ENCODE measurements around the gene NDUFV3. TPM values are rescaled to one million over a fixed set of nuclear protein-coding genes. Genes with fewer than 3 reads are reported as not detected.

Gene NDUFV3
- total and polyA plus RNA-seq, 2 of the 8 experiments (the other 6 are each of a cell fraction or from before 2014, with no cell fraction given), result 17.0 to 44.4 TPM

DNA sequence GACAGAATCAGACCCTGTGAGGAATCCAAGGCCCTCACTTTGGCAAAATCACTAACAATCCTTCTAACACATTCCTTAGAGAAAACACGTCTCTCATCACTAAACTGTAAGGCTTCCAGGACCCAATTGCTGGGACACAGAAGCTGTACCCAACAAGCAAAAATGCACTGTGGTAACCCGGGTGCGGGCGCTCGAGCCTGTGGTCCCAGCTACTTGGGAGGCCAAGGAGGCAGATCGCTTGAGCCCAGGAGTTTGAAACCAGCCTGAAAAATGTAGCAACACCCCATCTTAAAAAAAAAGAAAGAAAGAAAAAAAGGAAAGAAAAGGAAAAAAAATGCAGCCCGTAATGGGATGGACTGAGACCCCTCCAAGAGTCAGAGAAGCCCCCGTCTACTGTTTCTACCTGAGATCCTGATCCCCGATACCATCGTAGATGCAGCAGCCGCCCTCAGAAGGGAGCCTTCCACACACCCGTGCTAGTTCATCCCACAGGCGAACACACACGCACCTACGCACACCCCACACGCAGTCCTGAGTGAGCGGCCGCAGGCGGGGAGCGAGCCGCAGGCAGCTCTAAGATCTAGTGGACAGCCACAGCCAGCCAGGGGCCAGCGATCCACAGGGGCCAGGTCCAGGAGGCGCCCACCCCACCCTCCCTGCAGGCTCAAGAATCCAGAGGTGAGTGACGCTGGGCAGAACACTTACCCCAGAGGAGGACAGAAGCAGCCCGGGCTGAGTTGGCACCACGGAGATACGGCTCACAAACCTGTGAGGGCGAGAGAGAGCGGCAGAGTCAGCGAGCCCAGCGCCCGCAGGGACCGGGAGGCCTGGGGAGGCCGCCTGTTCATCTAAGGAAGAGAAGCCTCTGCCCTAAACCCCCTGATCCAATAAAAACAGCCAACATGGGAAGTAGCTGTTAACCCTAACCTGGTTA is 33.9 kb upstream of the NDUFV3 start (continued):
- TF ChIP-seq, protein P1, sequence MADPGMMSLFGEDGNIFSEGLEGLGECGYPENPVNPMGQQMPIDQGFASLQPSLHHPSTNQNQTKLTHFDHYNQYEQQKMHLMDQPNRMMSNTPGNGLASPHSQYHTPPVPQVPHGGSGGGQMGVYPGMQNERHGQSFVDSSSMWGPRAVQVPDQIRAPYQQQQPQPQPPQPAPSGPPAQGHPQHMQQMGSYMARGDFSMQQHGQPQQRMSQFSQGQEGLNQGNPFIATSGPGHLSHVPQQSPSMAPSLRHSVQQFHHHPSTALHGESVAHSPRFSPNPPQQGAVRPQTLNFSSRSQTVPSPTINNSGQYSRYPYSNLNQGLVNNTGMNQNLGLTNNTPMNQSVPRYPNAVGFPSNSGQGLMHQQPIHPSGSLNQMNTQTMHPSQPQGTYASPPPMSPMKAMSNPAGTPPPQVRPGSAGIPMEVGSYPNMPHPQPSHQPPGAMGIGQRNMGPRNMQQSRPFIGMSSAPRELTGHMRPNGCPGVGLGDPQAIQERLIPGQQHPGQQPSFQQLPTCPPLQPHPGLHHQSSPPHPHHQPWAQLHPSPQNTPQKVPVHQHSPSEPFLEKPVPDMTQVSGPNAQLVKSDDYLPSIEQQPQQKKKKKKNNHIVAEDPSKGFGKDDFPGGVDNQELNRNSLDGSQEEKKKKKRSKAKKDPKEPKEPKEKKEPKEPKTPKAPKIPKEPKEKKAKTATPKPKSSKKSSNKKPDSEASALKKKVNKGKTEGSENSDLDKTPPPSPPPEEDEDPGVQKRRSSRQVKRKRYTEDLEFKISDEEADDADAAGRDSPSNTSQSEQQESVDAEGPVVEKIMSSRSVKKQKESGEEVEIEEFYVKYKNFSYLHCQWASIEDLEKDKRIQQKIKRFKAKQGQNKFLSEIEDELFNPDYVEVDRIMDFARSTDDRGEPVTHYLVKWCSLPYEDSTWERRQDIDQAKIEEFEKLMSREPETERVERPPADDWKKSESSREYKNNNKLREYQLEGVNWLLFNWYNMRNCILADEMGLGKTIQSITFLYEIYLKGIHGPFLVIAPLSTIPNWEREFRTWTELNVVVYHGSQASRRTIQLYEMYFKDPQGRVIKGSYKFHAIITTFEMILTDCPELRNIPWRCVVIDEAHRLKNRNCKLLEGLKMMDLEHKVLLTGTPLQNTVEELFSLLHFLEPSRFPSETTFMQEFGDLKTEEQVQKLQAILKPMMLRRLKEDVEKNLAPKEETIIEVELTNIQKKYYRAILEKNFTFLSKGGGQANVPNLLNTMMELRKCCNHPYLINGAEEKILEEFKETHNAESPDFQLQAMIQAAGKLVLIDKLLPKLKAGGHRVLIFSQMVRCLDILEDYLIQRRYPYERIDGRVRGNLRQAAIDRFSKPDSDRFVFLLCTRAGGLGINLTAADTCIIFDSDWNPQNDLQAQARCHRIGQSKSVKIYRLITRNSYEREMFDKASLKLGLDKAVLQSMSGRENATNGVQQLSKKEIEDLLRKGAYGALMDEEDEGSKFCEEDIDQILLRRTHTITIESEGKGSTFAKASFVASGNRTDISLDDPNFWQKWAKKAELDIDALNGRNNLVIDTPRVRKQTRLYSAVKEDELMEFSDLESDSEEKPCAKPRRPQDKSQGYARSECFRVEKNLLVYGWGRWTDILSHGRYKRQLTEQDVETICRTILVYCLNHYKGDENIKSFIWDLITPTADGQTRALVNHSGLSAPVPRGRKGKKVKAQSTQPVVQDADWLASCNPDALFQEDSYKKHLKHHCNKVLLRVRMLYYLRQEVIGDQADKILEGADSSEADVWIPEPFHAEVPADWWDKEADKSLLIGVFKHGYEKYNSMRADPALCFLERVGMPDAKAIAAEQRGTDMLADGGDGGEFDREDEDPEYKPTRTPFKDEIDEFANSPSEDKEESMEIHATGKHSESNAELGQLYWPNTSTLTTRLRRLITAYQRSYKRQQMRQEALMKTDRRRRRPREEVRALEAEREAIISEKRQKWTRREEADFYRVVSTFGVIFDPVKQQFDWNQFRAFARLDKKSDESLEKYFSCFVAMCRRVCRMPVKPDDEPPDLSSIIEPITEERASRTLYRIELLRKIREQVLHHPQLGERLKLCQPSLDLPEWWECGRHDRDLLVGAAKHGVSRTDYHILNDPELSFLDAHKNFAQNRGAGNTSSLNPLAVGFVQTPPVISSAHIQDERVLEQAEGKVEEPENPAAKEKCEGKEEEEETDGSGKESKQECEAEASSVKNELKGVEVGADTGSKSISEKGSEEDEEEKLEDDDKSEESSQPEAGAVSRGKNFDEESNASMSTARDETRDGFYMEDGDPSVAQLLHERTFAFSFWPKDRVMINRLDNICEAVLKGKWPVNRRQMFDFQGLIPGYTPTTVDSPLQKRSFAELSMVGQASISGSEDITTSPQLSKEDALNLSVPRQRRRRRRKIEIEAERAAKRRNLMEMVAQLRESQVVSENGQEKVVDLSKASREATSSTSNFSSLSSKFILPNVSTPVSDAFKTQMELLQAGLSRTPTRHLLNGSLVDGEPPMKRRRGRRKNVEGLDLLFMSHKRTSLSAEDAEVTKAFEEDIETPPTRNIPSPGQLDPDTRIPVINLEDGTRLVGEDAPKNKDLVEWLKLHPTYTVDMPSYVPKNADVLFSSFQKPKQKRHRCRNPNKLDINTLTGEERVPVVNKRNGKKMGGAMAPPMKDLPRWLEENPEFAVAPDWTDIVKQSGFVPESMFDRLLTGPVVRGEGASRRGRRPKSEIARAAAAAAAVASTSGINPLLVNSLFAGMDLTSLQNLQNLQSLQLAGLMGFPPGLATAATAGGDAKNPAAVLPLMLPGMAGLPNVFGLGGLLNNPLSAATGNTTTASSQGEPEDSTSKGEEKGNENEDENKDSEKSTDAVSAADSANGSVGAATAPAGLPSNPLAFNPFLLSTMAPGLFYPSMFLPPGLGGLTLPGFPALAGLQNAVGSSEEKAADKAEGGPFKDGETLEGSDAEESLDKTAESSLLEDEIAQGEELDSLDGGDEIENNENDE (IDR thresholded peaks at IDR 0.05; ENCODE audit: insufficient replicate concordance, low read length), result no peak
- TF ChIP-seq BACH1 (IDR thresholded peaks at IDR 0.05; ENCODE audit: low read length), result no peak

Measured in H1 (cell line).